DOHH2 (cell line): Measurements from ENCODE around the gene F2RL3.
A peak's percentile ranks its signal among the peaks of the same experiment; 100 is the strongest.

Experiments
- H3F3A ChIP-seq: fragments of 200-600 bp; sonication (generic), shearing (Covaris generic); 2 replicates; pipeline ENCODE4 v1.6.0; 2016; ENCODE audit warnings: antibody characterized with exemption, mild to moderate bottlenecking; ENCODE audit not compliant: control insufficient read depth, insufficient read depth
- H3K27ac ChIP-seq: fragments of 200-600 bp; sonication (generic); 2 replicates; pipeline ENCODE4 v1.5.1; 2014; ENCODE audit warnings: low read depth, mild to moderate bottlenecking, low read length, moderate library complexity
- H3K27me3 ChIP-seq: fragments of 200-600 bp; sonication (generic); 2 replicates; pipeline ENCODE4 v1.6.1; 2014; ENCODE audit warnings: mild to moderate bottlenecking, low read length, mixed read lengths; ENCODE audit not compliant: control insufficient read depth
- H3K36me3 ChIP-seq: fragments of 200-600 bp; sonication (generic); 2 replicates; pipeline ENCODE4 v1.6.1; 2014; ENCODE audit warnings: mild to moderate bottlenecking, low read length, moderate library complexity, mixed read lengths; ENCODE audit not compliant: control insufficient read depth
- H3K4me1 ChIP-seq: fragments of 200-600 bp; sonication (generic); 2 replicates; pipeline ENCODE4 v1.6.1; 2014; ENCODE audit warnings: mild to moderate bottlenecking, low read length, mixed read lengths; ENCODE audit not compliant: control insufficient read depth
- H3K4me2 ChIP-seq: fragments of 200-600 bp; sonication (generic); 2 replicates; pipeline ENCODE4 v1.6.0; 2014; ENCODE audit warnings: mild to moderate bottlenecking, low read length, moderate library complexity
- H3K4me3 ChIP-seq: fragments of 200-600 bp; sonication (generic); 2 replicates; pipeline ENCODE4 v1.5.1; 2014; ENCODE audit warnings: mild to moderate bottlenecking, low read length, mixed read lengths
- H3K79me2 ChIP-seq: fragments of 200-600 bp; sonication (generic); 2 replicates; pipeline ENCODE4 v1.6.1; 2014; ENCODE audit warnings: mild to moderate bottlenecking, low read length, mixed read lengths; ENCODE audit not compliant: control insufficient read depth
- H3K9me2 ChIP-seq: fragments of 200-600 bp; sonication (generic); replicated peaks from 2 replicates; pipeline ENCODE4 v1.6.1; 2014; ENCODE audit warnings: mild to moderate bottlenecking, low read length, mixed read lengths; ENCODE audit not compliant: control insufficient read depth
- H3K9me3 ChIP-seq: fragments of 200-600 bp; sonication (generic); 2 replicates; pipeline ENCODE4 v1.6.1; 2014; ENCODE audit warnings: antibody characterized with exemption, low read length, mixed read lengths; ENCODE audit not compliant: control insufficient read depth, insufficient read depth
- H4K20me1 ChIP-seq: fragments of 200-600 bp; sonication (generic); 2 replicates; pipeline ENCODE4 v1.6.0; 2014; ENCODE audit warnings: low read depth, mild to moderate bottlenecking, antibody characterized with exemption, low read length, moderate library complexity; ENCODE audit not compliant: control insufficient read depth, insufficient read depth
- EZH2phosphoT487 ChIP-seq: fragments of 200-600 bp; sonication (generic); IDR thresholded peaks from 2 replicates; pipeline ENCODE4 v1.6.1; 2017; ENCODE audit warnings: borderline replicate concordance, mild to moderate bottlenecking, antibody characterized with exemption, low read length, moderate library complexity, mixed read lengths
- TF ChIP-seq, protein P1 (sequence below): fragments of 200-600 bp; sonication (generic); IDR thresholded peaks from one replicate; pipeline ENCODE4 v1.5.1; 2014; ENCODE audit warnings: antibody characterized with exemption, mild to moderate bottlenecking, low read depth, low read length; ENCODE audit not compliant: poor library complexity, severe bottlenecking

F2RL3 gene

DNA sequence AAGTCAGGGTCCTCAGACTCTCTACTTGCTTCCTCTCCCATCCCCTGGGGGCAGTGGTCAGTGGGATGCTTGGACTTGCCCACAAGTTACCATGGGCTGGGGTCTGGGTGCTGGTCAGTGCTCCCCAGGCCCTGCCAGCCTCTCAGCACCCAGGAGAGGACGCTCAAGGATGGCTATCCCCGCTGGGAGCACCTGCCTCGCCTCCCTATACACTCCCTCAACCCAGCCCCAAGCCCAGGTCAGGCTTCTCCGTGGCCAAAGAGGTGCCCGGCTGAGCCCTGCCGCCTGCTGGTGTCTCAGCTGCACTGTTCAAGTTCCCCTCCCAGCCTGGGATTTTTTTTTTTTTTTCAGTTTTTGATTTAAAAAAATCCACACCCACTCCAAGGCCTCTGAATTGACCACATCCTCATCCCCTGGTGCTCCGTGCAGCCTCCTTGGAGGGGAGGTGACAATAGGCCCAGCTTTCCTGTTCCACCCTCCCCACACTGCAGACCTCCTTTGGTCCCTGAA, 10.8 kb downstream of the F2RL3 start:
- peaks cover 2% of the 10 kb centered on the region for H3K36me3 ChIP-seq
- no peak overlapping the region for H3K27ac ChIP-seq
- no peaks in the 10 kb centered on the region; the same call in 1 of the 2 replicates for H3K79me2 ChIP-seq
- no peaks in the 10 kb centered on the region for H3K27me3 ChIP-seq
- peaks cover 50% of the 10 kb centered on the region for H3K4me1 ChIP-seq
- peak overlapping the region; percentile 43 for H3K4me2 ChIP-seq
- peaks cover 9% of the 10 kb centered on the region; the same call in 1 of the 2 replicates for H3F3A ChIP-seq
- no peaks in the 10 kb centered on the region for H3K9me3 ChIP-seq
- TF ChIP-seq, protein P1, sequence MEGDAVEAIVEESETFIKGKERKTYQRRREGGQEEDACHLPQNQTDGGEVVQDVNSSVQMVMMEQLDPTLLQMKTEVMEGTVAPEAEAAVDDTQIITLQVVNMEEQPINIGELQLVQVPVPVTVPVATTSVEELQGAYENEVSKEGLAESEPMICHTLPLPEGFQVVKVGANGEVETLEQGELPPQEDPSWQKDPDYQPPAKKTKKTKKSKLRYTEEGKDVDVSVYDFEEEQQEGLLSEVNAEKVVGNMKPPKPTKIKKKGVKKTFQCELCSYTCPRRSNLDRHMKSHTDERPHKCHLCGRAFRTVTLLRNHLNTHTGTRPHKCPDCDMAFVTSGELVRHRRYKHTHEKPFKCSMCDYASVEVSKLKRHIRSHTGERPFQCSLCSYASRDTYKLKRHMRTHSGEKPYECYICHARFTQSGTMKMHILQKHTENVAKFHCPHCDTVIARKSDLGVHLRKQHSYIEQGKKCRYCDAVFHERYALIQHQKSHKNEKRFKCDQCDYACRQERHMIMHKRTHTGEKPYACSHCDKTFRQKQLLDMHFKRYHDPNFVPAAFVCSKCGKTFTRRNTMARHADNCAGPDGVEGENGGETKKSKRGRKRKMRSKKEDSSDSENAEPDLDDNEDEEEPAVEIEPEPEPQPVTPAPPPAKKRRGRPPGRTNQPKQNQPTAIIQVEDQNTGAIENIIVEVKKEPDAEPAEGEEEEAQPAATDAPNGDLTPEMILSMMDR: peak; percentile 70
- no peak for TF ChIP-seq EZH2phosphoT487
- H3K4me3 ChIP-seq: no peak overlapping the region
- H4K20me1 ChIP-seq: no peaks in the 10 kb centered on the region
- H3K9me2 ChIP-seq: no peaks in the 10 kb centered on the region

DNA sequence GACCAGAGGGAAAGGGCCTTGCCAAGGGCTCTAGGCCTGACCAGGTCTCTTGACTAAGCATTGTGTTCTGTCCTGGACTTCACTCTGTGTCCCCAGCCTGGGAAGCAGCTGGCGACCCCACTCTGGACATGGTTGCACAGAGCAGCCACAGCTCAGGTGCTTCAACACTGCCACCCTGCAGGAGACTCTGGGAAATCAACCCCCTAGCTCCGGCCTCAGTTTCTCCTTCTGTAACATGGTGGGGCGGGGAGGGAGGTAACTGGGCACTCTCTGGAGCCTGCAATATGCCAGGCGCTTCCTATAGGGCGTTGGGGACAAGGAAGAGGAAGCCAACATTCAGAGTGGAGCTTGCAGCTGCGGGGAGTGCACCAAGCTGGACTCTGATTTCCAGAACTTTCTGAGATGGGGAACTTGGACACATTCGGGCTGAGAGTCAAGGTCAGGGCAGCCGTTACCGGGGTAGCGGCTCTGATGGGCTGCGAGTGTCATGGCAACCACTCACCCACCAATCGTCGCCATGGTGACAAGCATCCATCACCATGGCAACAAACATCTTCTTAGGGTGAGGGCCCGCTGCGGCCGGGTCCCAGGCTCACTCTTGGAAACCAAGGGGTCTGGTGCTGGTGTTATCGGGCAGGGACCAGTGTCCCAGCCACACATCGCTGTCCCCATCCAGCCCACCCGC, 12.8 kb downstream of the F2RL3 start:
- Histone ChIP-seq H3K4me2 (no peak overlapping the region), H3K27ac (no peak overlapping the region), H3K4me3 (no peak overlapping the region), H3K27me3 (no peaks in the 10 kb centered on the region), H3K4me1 (peaks cover 30% of the 10 kb centered on the region), H3K9me3 (no peaks in the 10 kb centered on the region), H3K36me3 (no peaks in the 10 kb centered on the region), H3F3A (0 out of 2 replicates have a peak, but pooled peaks cover 4% of the 10 kb centered on the region), H3K9me2 (no peaks in the 10 kb centered on the region), H3K79me2 (no peaks in the 10 kb centered on the region), H4K20me1 (no peaks in the 10 kb centered on the region)
- TF ChIP-seq, protein P1: no peak
- no peak for TF ChIP-seq EZH2phosphoT487

DNA sequence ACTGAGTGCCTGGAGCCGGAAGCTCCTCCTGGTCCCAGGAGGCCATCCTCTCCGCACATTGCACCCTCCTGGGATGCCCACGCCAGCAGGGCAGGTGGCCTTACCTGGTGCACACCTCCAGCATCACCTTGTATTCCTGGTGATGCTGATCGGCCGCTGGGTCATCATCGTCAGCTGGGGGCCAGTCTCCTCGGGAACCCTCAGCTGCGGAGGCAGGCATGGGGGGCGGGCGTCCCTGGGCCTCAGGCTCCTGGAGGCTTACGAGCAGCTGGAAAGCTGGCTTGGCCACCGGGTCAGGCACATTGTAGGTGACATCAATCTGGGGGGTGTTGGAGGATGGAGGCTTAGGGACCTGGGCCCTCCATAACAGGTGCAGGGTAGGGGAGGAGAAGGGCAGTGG, 13.7 kb downstream of the F2RL3 start:
- no peaks in the 10 kb centered on the region for H3K27me3 ChIP-seq
- no peaks in the 10 kb centered on the region for H4K20me1 ChIP-seq

More for the DNA sequence above, 13.7 kb downstream of the F2RL3 start:
- Histone ChIP-seq H3K27ac (no peak overlapping the region), H3K4me3 (no peak overlapping the region), H3K9me2 (no peaks in the 10 kb centered on the region), H3K36me3 (no peaks in the 10 kb centered on the region), H3K4me2 (no peak overlapping the region), H3F3A (0 out of 2 replicates have a peak, but pooled peaks cover 4% of the 10 kb centered on the region), H3K9me3 (no peaks in the 10 kb centered on the region), H3K4me1 (peaks cover 26% of the 10 kb centered on the region), H3K79me2 (no peaks in the 10 kb centered on the region)
- no peak for TF ChIP-seq EZH2phosphoT487
- TF ChIP-seq, protein P1: no peak
